Measurements from ENCODE around the gene NAT10.
"Not testable (repeated sequence)": the region's sequence is repeated elsewhere in the genome, so short reads cannot be mapped to it uniquely, and the experiment has no call there.

Gene NAT10

GRCh38 chr11:34169686-34170085, 64.3 kb downstream of the NAT10 start:
- no peak for DNase-seq

- DNase-seq, result no peak
Observed at GRCh38 chr11:34173050-34173449, 67.6 kb downstream of the NAT10 start.

GRCh38 chr11:34174412-34175041, 69.1 kb downstream of the NAT10 start:
- peak; percentile 68 for DNase-seq

GRCh38 chr11:34175284-34176019, 70.0 kb downstream of the NAT10 start:
- no peak for DNase-seq

GRCh38 chr11:34176751-34177209, 71.4 kb downstream of the NAT10 start:
- no peak for DNase-seq

- DNase-seq, result no peak
Observed at GRCh38 chr11:34178209-34178821, 72.9 kb downstream of the NAT10 start.

- DNase-seq, result no peak
Observed at GRCh38 chr11:34179026-34179675, 73.7 kb downstream of the NAT10 start.

GRCh38 chr11:34180040-34180813, 74.8 kb downstream of the NAT10 start:
- DNase-seq, result no peak

- DNase-seq, result not testable (repeated sequence)
Observed at GRCh38 chr11:34180814-34181165, 75.4 kb downstream of the NAT10 start.

GRCh38 chr11:34181251-34181650, 75.8 kb downstream of the NAT10 start:
- DNase-seq, result no peak

GRCh38 chr11:34181856-34182405, 76.5 kb downstream of the NAT10 start:
- no peak for DNase-seq

GRCh38 chr11:34182425-34182824, 77.0 kb downstream of the NAT10 start:
- no peak for DNase-seq

GRCh38 chr11:34182921-34183685, 77.7 kb downstream of the NAT10 start:
- no peak for DNase-seq

GRCh38 chr11:34183848-34184391, 78.5 kb downstream of the NAT10 start:
- DNase-seq, result no peak

GRCh38 chr11:34184505-34185015, 79.1 kb downstream of the NAT10 start:
- no peak for DNase-seq

GRCh38 chr11:34185926-34186841, 80.8 kb downstream of the NAT10 start:
- no peak for DNase-seq

GRCh38 chr11:34188181-34188580, 82.8 kb downstream of the NAT10 start:
- no peak for DNase-seq

GRCh38 chr11:34189191-34189590, 83.8 kb downstream of the NAT10 start:
- no peak for DNase-seq

GRCh38 chr11:34190192-34191139, 85.0 kb downstream of the NAT10 start:
- DNase-seq, result no peak

Measured in hematopoietic multipotent progenitor cell treated with erythropoietin and hydrocortisone succinate and interleukin-3 and kit ligand, for 8 days (in vitro differentiated cells).